Measurements from ENCODE around the gene ATP6V0A4.
"Not testable (repeated sequence)": the region's sequence is repeated elsewhere in the genome, so short reads cannot be mapped to it uniquely, and the experiment has no call there.

The ATP6V0A4 gene

DNA sequence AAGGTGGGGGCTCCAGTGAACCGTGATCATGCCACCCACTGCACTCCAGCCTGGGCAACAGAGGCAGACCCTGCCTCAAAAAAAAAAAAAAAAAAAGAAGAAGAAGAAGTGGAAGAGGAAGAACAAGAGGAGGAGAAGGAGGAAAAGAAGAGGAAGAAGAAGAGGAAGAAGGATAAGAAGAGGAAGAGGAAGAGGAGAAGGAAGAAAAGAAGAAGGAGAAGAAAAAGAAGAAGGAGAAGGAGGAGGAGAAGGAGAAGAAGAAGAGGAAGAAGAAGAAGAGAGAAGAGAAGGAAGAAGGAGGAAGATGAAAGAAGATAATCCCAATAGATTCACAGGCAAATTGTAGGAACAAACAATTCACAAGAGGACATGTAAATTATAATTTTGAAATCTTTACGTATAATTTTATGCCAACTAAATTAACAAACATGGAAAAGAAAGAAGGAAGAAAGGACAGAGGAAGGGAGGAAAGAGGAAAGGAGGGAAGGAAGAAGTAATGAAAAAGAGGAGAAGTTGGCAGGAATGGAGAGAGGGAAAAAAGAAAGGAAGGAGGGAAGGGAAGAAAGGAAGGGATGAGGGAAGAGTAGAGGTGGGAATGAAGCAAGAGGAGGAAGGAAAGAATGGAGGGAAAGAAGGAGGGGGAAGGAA, 100.3 kb downstream of the ATP6V0A4 start:
- no peak for DNase-seq

DNA sequence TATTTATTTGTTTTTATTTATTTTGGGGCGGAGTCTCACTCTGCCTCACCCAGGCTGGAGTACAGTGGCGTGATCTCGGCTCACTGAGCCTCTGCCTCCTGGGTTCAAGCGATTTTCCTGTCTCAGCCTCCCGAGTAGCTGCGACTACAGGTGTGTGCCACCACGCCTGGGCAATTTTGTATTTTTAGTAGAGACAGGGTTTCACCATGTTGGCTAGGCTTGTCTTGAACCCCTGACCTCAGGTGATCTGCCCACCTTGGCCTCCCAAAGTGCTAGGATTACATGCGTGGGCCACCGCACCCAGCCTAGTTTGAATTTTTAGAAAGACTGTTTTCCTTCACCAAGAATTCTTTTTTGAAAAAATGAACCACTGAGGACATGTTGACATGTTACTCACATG, 102.2 kb downstream of the ATP6V0A4 start:
- DNase-seq = not testable (repeated sequence)

DNA sequence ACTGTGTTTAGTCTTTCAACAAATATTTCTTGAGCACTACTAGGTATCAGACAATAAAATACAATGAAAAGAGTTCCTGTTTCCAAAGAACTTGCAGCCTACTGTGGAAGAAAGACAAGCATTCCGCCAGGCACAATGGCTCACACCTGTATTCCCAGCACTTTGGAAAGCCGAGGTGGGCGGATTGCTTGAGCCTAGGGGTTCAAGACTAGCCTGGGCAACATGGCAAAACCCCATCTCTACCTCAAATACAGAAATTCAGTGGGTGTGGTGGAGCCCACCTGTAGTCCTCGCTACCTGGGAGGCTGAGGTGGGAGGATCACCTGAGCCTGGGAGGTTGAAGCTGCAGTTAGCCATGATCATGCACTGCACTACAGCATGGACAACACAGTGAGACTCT, 102.9 kb downstream of the ATP6V0A4 start:
- DNase-seq = no peak

DNA sequence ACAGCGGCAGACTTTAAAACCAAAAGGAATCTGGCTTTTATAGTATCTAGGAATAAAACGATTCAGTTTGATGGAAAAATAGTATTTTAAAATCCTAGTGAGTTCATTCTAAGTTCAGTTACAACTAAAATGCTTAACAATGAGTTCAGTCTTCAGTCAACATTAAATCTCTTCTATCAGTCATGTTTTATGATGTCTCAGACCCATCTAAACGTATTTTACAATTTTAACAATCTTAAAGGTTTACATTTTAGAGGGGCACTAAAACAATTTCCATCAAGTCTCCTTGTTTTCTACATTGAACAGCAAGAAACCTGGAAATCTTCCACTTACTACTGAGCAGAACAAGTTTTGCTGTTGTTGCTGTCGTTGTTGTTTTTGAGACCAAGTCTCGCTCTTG, 106.8 kb downstream of the ATP6V0A4 start:
- DNase-seq = no peak

DNA sequence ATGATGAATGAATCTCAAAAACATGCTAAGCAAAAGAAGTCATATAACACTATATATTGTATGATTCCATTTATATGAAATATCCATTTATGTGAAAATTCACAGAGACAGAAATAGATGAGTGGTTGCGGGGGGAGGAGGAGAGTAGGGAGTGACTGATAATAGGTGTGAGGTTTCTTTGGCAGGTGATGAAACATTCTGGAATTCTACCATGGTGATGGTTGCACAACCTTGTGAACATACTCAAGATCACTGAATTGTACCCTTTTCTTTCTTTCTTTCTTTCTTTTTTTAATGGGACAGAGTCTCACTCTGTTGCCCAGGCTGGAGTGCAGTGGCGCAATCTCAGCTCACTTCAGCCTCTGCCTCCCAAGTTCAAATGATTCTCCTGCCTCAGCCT, 107.5 kb downstream of the ATP6V0A4 start:
- no peak for DNase-seq

DNA sequence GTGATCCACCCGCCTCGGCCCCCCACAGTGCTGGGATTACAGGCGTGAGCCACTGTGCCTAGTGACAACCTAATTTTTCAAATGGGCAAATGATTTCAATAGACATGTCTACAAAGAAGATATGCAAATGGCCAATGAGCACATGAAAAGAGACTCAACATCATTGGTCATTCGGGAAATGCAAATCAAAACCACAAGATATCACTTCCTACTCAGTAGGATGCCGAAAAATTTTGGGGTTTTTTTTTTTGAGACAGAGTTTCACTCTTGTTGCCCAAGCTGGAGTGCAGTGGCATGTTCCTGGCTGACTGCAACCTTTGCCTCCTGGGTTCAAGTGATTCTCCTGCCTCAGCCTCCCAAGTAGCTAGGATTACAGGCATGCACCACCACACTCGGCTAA, 110.0 kb downstream of the ATP6V0A4 start:
- DNase-seq = not testable (repeated sequence)

DNA sequence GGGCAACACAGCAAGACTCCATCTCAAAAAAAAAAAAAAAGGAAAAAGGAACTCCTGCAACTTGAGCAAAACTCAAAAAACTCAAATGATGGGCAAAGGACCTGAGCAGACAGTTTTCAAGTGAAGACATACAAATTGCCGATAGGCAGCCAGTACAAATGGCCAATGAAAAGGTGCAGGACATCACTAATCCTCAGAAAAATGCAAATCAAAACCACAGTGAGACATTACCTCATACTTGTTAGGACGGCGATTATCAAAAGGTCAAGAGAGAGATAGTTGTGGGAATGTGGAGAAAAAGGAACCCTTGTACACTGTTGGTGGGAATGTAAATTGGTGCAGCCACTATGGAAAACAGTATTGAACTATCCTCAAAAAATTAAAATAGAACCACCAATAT, 113.7 kb downstream of the ATP6V0A4 start:
- no peak for DNase-seq

DNA sequence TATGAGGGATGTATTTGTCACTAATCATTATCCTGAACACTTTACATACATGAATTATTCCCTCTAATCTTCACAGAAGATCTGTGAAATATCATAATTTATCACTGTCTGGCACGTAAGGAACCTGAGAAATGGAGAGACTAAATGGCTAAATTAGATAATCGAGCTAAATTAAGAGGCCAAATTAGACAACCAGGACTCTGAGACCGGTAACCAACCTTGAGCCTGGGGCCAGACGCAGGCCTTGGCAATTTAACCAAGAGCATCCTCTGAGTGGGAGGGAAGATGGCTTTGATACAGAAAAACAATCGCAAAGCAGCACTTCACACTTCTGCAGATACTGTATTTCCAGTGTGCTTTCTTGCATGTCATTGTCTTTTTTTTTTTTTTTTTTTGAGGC, 118.2 kb downstream of the ATP6V0A4 start:
- DNase-seq = no peak

DNA sequence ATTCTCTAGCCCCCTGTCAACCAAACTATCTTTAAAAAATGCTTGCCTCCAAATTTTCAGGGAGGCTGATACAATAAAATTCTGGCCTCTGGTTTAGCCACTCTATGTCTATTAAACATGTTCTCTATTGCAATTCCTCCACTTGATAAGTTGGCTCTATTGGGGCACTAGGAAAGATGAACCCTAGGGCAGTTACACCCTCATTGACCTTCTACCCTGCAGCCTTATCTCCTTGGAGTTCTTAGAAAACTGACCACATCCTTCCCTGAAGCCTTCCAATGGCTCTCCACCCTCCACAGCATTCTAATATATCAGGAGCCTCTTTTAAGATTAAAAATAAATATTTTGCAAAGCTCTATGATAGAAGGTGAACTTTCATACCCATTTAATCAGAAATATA, 127.4 kb downstream of the ATP6V0A4 start:
- no peak for DNase-seq

DNA sequence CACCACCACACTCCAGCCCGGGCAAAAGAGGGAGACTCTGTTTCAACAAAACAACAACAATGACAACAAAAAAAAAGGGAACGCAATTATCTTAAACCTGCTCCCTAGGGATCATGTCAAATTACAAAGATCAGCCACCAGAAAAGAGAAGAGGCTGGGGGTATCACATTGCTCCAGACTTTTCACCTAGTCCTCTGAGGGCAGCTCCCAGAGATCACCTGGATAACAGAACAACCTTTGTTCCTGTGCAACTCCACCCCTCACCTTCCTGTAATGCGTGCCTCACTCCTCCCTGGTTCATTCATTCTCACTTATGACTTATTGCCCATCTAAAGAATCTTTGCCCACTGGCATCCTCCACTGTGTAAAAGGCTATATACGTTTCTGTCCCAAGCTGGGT, 128.6 kb downstream of the ATP6V0A4 start:
- DNase-seq = no peak

DNA sequence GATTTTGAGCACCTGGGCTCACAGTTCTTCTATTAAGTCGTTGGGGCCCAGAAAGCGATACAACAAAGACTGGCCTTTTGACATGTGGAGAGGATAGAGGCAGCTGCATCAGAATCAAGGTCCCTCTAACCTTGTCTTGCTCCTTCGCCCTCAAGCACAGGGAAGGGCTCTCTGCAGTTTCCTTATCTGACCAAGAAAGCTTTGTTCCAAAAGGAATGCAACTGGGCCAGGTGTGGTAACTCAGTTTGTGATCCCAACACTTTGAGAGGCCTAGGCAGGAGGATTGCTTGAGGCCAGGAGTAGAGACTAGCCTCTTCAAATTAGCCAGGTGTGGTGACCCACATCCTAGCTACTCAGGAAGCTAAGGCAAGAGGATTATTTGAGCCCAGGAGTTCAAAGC, 129.1 kb downstream of the ATP6V0A4 start:
- no peak for DNase-seq

DNA sequence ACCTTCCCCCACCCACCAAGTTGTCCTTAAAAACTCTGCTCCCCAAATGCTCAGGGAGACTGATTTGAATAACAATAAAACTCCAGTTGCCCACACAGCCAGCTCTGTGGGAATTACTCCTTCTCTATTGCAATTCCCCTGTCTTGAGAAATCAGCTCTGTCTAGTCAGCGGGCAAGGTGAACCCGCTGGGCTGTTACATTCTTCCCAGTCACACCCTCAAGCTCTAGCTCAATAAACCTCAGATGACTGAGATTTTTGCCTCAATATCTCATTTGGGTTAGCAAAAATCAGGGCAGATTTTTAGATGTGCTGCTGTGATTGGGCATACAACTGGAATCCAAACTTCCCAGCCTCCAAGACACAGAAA, 129.8 kb downstream of the ATP6V0A4 start:
- no peak for DNase-seq

DNA sequence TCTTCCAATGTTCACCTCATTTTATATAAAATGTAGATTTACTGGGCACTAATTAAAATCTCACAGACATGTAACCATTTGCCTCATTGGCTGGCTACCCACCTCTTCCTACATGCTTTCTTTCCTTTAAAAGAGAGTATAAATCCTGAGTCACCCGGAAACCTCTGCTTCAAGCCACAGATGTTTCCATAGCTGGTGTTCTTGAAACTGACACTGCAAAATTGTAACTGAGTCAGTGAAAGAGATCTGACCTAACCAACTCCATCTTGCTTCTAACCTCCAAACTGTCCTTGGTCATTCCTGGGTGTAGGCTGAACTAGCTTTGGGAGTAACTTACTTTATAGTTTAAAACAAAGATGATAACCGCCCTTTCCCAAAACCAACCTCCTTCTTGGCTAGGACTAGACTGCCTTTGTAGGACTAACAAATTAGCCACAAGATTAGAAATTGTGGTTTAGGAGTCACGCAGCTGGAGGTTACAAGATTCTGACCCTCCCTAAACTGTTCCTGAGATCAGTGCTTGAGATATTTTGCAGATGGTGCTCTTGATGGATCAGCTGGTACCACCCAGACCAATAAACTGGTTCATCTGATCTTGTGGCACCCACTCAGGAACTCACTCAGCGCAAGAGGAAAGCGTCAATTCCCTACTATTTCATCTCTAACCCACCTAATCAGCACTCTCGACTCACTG, 130.3 kb downstream of the ATP6V0A4 start:
- DNase-seq = no peak

DNA sequence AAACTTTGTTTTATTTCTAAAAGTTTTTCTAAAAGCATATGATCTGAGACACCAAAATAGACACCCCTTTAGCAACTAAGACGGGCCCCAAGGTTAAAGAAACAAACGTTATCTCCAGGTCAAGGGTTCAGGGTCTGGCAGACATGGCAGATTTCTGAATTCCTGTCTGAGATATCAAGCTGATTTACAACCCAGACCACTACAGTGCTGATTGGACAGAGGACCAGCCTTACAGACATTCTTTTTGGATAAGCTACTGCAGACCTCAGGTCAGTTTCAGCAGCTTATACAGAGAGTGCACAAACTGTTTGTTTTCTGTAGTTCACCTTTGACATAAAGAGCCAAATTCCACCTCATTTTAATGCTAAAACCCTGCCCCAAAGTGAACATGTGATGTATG, 131.6 kb downstream of the ATP6V0A4 start:
- no peak for DNase-seq

DNA sequence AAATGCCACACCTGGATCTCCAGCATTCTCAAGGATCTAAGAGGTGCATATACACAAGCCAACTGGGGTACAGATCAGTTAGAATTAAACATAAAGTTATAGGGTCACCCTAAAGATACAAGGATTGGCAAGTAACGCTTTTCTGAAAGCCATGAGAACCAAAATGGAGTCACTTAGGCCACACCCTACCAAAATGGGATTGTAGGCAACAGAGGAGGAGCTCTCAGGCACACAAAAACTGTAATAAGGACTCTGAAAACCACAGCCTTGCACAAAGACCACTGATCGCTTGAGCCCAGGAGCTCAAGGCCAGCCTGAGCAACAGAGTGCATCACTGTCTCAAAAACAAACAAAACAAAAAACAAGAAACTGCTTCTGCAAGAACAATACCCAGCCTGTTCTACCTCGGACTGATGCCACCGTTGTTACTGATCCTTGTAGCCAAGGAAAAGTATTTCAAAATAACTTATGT, 132.3 kb downstream of the ATP6V0A4 start:
- DNase-seq = no peak

DNA sequence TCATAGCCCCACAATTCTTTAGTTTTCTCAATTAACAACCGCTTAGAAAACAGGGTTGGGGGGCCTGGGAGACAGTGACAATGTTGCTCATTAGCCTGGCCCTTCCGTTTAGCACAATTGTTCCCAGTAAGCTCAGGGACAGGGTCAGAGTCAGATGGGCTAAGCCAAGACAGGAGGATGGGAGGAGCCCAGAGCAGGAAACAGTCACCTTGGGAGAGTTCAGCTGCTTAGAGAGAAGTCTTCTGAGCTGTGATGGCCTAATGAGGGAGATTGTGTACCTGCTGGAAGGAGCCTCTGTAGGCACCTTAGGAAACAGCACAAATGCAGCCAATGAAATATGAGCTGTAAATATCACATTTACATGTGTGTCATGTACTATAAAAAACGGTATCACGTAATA, 132.7 kb downstream of the ATP6V0A4 start:
- DNase-seq = no peak

DNA sequence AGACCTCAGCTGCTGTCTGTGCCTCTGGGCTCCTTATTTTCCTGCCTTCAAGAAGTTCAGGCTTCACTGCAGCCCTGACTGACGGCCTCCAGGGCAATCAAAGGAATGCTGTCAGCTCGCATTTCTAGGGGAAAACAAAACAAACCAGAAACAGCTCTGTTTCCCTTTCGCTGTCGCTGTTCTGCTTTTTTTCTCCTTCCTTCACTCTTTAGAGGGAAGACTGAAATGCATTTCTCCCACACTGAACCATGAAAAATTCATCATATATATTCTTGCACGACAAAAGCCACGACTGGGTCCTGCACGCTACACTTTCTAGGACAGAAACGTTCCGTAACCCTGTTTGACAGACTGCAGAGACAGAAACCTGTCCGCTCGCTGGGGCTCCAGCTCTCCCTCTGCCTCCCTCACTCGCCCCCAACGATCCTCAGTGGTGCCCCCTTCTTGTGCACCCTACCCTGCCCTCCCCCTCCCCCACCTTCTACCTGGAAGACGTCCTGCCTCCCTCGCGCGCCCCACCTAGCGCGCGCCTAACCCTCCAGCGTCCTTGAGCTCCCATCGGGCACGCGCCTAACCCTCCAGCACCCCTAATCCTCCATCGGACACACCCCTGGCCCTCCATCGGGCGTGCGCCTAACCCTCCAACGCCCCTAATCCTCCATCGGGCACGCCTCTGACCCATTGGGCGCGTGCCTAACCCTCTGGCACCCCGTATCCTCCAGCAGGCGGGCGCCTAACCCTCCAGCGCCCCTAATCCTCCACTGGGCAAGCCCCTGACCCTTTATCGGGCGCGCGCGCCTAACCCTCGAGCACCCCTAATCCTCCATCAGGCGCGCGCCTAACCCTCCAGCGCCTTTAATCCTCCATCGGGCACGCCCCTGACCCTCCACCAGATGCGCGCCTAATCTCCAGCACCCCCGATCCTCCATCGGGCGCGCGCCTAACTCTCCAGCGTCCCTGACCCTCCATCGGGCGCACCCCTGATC, 134.0 kb downstream of the ATP6V0A4 start:
- no peak for DNase-seq

DNA sequence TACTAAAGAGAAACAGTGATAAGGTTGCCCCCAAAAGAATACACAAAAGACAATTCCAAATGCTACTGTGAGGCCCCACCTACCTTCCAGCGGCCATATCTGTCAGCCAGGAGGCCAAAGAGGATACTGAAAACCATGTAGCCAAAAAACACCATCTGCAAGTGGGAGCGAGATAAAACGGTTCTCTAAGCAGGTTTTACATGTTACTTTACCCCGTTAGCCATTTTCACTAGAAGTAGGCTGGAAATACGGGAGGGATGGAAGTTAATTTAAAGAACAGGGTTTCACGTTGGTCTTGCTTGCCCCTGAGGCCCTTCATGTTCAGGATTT, 135.0 kb downstream of the ATP6V0A4 start:
- no peak for DNase-seq

DNA sequence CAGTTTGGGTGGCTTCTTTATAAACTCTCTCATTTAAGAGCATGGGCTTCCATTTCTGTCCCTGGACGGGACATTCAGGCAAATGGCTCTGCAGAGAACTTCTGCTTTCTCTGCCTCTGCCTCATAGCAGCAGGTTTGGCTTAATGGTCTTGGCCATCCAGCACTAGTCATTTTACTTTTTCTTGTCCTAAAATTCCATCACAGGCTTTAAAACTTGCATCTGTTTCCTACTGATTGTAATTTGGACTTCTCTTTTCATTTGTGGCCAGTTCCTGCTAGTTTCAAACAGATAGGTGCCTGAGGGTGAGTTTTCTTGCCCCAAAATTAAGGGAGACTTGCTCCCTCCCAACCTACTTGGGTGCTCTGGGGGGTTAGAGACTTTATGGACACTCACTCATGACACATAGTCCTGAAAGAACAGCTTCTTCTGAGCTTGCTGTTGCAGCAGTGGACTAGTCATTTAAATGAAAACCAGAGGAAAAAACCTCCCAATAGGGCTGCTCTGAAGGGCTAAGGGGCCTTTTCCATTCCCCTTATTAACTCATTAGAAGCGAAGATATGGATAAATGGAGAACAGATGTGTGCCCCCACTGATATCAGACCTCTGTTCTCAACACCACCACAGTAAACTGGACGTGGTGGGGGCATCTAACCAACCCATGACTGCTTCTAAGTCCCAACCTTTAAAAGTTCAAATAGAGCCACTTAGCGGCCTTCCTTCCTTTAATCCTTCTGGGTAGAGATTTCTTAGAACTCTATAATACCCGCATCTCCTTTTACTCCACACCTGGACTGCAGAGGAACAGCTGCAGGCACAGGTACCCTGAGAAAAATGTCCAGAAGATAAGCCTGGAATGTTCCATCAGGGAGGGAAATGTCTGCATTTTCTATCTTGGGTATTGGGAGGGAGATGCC, 135.7 kb downstream of the ATP6V0A4 start:
- no peak for DNase-seq

DNA sequence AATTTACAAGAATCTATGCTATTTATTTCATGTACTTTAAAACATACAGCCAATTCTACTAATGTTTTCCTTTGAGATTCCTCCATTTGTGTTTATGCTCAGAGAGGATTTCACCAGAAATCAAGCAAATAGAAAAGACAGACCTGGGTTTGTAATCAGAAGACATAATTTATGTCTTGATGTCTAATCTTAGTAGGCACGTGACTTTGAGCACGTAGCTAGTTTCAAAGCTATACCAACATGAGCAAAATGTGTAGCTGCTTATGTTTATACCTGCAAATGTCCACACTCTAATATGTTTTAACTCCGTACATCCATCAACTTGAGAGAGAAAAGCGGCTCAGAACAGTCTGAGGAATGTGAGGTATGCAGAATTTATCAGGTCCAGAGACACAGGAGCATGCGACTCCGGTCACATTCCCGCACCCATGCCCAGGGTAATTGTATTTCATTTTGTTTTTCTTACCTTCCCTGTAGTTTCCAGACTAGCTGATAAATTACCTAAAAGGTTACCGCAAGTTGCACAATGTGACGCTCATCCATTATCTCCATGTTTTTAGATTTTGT, 136.8 kb downstream of the ATP6V0A4 start:
- DNase-seq = no peak

DNA sequence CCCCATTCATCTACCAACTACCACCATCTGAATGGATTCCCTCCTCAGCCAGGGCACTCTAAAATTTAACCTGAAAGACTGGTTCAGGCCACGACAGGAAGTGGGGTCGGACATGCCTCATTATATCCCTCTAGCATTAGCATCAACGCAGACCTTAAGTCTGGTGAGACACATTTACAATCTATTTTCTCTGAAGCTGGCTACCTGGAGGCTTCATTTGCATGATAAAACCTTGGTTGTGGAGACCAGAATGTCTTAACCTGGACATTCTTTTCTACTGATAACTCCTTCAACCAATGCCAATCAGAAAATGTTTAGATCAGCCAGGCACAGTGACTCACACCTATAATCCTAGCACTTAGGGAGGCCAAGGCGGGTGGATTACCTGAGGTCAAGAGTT, 139.1 kb downstream of the ATP6V0A4 start:
- DNase-seq = no peak

DNA sequence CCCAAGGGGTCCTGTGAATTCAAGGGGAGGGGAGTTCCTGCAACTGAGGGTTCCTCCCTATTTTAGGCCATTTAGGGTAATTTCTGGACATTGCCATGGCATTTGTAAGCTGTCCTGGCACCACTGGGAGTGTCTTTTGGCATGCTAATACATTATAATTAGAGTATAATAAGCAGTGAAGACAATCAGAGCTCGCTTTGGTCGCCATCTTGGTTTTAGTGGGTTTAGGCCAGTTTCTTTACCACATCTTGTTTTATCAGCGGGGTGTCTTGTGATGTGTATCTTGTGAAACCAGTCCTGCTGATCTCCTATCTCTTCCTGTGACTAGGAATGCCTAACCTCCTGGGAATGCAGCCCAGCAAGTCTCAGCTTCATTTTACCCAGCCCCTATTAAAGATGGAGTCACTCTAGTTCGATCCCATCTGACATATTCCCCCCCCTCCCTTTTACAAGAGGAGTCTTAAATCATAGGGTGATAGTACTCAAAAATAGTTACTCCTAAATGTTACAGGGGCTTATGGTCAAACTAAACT, 140.1 kb downstream of the ATP6V0A4 start:
- DNase-seq = no peak
